Skin of body (tissue), 2 donors: Measurements from ENCODE around the gene ADORA1. TPM values are rescaled to one million over a fixed set of nuclear protein-coding genes. Genes with fewer than 3 reads are reported as not detected.

Experiments used
- DNase-seq: peaks from one replicate; lab custom pipeline; 2025; lab: John Stamatoyannopoulos, UW
- total RNA-seq: library from RNA; depleted of rRNA; stranded (reverse); fragments of >200 nt; gene quantifications from one replicate; pipeline ENCODE4 v1.2.3, GENCODE V29; 2014

ADORA1 gene
- total RNA-seq, 1 donor from 2014 or later: 1.1 TPM

DNA sequence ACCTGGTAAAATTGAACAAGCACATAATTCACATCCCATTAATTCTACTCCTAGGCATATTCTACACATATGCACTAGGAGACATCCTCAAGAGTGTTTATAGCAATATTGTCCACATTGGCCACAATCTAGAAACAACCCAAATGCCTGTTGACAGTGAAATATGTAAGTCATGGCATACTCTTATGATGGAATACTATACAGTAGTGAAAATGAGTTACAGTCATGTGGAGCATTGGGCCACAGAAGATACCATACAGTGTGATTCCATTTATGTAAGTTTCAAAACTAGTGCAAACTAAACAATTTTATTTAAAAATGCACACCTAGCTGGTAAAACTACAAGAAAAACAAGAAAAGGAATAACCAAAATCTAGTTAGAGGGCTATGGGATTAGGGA, 82.8 kb downstream of the ADORA1 start:
- no peak for DNase-seq

DNA sequence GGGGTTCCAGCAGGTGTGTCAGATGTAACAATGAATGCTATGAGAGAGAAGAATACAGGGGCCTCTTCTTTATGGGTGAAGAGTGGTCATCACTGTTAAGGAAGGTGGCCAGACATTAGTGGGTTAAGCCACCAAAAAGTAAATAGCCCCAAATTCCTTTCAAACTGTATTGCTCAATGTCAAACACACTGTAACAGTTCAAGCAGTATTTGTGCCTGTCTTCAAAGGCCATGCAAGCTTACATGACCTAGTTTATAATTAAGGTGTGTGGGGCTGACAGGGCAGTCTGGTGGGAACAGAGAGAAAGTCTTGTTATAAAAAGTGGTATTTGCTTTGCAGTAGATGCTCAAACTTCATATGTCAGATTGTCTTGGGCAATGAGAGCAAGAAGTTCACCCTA, 83.5 kb downstream of the ADORA1 start:
- DNase-seq: no peak

DNA sequence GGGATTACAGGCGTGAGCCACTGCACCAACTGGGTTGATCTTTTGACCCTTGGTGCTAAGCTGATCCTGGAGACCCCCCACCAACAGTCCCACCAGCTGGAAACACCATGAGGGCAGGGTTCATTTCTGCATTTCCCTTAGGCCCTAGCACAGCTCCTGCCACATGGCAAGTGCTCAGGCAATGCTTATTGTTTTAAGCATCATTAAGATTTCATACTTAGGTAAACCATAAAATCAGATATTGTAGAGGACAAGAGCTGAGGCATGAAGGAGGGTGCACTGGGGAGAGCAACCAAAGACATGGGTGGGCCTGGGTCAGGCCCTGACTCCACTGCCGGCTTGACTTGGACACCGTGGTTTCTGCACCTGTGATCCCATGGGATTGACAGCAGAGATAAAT, 84.3 kb downstream of the ADORA1 start:
- no peak for DNase-seq

DNA sequence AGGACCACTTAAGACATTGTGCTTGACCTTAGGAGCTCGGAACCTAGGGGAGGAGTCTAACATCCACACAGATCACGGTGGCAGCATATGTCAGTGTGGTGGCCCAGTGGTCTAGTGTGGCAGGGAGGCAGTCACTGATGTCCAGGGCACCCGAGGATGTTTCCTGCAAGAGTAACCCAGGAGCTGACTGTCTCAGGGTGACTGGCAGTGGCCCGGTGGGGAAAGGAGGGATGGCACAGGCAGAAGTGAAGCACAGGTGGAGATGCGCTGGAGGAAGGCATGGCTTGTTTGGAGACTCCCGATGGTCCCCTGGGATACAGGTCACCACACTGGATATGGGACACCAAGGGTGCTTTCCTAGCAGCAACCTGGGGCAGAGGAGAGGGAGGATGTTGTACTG, 85.6 kb downstream of the ADORA1 start:
- DNase-seq: no peak

DNA sequence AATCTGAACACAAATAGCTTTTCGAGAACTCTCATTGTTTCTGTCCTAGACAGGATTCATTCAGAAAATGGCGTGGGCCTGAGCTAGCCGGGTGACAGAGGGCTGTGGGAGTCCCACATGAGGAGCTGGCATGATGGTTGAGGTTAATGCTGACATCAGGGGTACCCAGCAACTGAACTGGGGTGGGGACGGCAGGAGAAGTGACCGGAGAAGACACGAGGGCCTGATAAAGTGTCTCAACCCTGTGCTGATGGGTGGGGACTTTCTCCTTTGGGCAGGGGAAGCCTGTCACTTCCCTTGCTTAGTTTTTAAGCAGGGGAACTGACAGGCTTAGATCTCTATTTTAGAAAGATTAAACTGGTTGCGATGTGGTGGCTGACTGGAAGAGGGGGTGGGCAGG, 87.3 kb downstream of the ADORA1 start:
- DNase-seq: no peak

DNA sequence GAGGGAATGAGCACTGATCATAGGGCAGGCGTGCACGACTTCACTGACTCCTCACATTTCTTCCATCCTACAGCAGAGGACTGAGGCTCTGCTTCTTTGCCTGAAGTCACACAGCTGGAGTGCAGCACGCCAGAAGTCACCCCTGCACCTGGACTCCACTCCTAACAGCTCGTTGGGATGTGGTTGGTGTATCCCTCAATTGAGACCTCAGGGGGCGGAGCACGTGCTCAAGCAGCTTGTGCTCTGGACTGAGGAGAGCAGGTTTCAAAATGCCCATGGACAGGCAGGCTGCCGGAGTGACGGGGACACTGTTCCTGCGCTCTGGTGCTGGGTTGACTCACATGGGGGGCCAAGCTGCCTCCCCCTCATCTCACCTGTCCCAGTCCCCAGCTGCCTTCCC, 88.0 kb downstream of the ADORA1 start:
- no peak for DNase-seq

DNA sequence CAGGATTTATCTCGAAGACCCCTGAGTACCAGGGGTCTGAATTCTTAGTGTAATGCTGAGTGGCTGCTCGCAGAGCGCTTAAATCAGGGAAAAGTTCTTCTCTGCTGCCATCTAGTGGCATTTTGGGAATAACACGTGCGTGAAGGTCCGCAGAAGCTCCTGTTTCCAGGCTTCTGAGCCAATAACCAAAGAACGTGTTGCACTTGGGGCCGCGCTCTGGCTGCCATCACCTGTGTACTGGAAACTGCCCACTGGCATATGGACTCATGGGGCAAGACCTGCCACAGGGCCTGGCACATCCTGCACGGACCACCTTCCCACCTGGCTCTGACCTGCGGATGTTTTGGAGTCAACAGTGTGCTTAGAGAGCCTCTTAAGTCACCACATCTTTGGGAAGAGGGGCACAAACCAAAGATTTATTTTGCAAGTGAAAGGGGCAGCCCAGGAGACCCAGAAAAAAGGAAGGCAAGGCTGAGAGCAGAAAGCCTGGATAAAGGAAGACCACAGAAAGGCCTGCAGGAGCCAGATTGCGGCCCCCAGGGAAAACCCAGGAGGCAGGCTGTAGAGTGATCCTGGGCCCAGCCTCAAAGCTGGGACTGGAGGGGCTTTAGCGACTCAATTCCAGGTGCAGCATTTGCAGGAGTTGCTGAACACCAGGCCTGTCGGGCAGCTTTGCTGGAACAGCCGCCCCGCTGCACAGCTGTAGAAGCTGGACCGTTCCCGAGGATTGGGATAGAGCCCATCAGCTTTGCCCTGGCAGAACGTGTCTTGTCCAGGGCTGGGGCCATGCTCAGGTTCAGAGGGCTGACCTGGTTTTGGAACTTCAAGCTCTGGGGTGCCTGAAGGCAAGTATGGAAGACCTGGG, 89.0 kb downstream of the ADORA1 start:
- DNase-seq: peak; percentile 42

Other genes with a start within 250 kb of the ADORA1 start
- gene RABIF, start 238.6 kb upstream of the ADORA1 start, total RNA-seq: 4.8 TPM
- 21.3 TPM for gene KLHL12, start 200.5 kb upstream of the ADORA1 start, total RNA-seq
- gene ADIPOR1, start 169.4 kb upstream of the ADORA1 start, total RNA-seq: 95.8 TPM
- gene CYB5R1, start 160.5 kb upstream of the ADORA1 start, total RNA-seq: 48.3 TPM
- 44.7 TPM for gene TMEM183A, start 120.4 kb upstream of the ADORA1 start, total RNA-seq
- gene PPFIA4, start 101.2 kb upstream of the ADORA1 start, total RNA-seq: 4.2 TPM
- gene MYOG, start 41.7 kb upstream of the ADORA1 start, total RNA-seq: 11.0 TPM
- gene MYBPH, start 48.1 kb downstream of the ADORA1 start, total RNA-seq: 2.1 TPM
- 42.2 TPM for gene CHI3L1, start 59.0 kb downstream of the ADORA1 start, total RNA-seq
- gene CHIT1, start 101.9 kb downstream of the ADORA1 start, total RNA-seq: 2.6 TPM
- gene BTG2, start 177.8 kb downstream of the ADORA1 start, total RNA-seq: 68.8 TPM
- 31.9 TPM for gene FMOD, start 223.4 kb downstream of the ADORA1 start, total RNA-seq